B cell (primary cell): ENCODE measurements around the gene HRC. TPM values are rescaled to one million over a fixed set of nuclear protein-coding genes. Genes with fewer than 3 reads are reported as not detected.

ENCODE experiments used
- ATAC-seq: fragments of 200-7000 bp; cut with Tn5 transposase; one replicate; pipeline ENCODE4 v1.10.0; 2021; ENCODE audit warnings: low read depth, mild to moderate bottlenecking, moderate number of reproducible peaks, moderate library complexity
- CTCF ChIA-PET: fragments of 350-600 bp; sonication (Branson Sonifier 250); formaldehyde crosslinking; loops from one replicate; lab custom pipeline; 2021; ENCODE audit warnings: antibody characterized with exemption, inconsistent platforms; lab: Charles Lee
- POLR2A ChIA-PET: fragments of 350-600 bp; sonication (Branson Sonifier 250); formaldehyde crosslinking; loops from one replicate; lab custom pipeline; 2021; ENCODE audit warnings: antibody characterized with exemption; lab: Charles Lee
- DNase-seq: peaks from one replicate; pipeline ENCODE4 v3.0.0; 2013
- H2AFZ ChIP-seq: 2 replicates; pipeline ENCODE4 v1.6.1; 2012; ENCODE audit warnings: mild to moderate bottlenecking, low read depth, low read length; ENCODE audit not compliant: insufficient read depth, poor library complexity, severe bottlenecking
- H3K27ac ChIP-seq, 2 donors: 1 replicate in 1 of 2; 2 replicates in 1 of 2; pipeline ENCODE4 v1.5.1; 2012 to 2013; ENCODE audit warnings: low read length in 2 of 2, mild to moderate bottlenecking in 2 of 2, moderate library complexity in 1 of 2
- H3K27me3 ChIP-seq, 4 experiments: fragments of 200-600 bp in 1 of 4; sonication (generic) in 1 of 4; replicated peaks in 1 of 4; 1 replicate in 2 of 4; 2 replicates in 2 of 4; pipeline versions ENCODE4 v1.6.1 to v1.7.0; 2013 to 2016; ENCODE audit warnings: low read length in 3 of 4, mild to moderate bottlenecking in 2 of 4, mixed read lengths in 1 of 4, moderate library complexity in 1 of 4; ENCODE audit not compliant: insufficient read depth in 4 of 4, control insufficient read depth in 3 of 4; ENCODE audit errors: control extremely low read depth in 1 of 4
- H3K36me3 ChIP-seq, 2 experiments: replicated peaks in 1 of 2; 1 replicate in 1 of 2; 2 replicates in 1 of 2; pipeline versions ENCODE4 v1.6.1 to v1.7.1; 2013; ENCODE audit warnings: low read length in 1 of 2; ENCODE audit not compliant: insufficient read depth in 2 of 2, control insufficient read depth in 1 of 2; ENCODE audit errors: control extremely low read depth in 1 of 2, extremely low read depth in 1 of 2
- H3K4me1 ChIP-seq, 2 donors: fragments of 200-600 bp in 1 of 2; sonication (generic) in 1 of 2; 1 replicate in 1 of 2; 2 replicates in 1 of 2; pipeline versions ENCODE4 v1.5.1 to v1.6.1; 2013 to 2017; ENCODE audit warnings: low read length in 2 of 2; ENCODE audit not compliant: control insufficient read depth in 2 of 2, insufficient read depth in 2 of 2
- H3K4me2 ChIP-seq: replicated peaks from 2 replicates; pipeline ENCODE3; 2012; ENCODE audit warnings: mild to moderate bottlenecking, low read depth, low read length; ENCODE audit not compliant: poor library complexity, severe bottlenecking
- H3K4me3 ChIP-seq, 5 experiments: fragments of 200-600 bp in 1 of 5; sonication (generic) in 1 of 5; 1 replicate in 3 of 5; 2 replicates in 2 of 5; pipeline versions ENCODE4 v1.5.1 to v1.7.0; 2011 to 2016; ENCODE audit warnings: low read length in 4 of 5, mild to moderate bottlenecking in 4 of 5, low read depth in 2 of 5, control low read depth in 1 of 5, moderate library complexity in 1 of 5; ENCODE audit not compliant: insufficient read depth in 1 of 5; ENCODE audit errors: control extremely low read depth in 1 of 5, extremely low read depth in 1 of 5
- H3K79me2 ChIP-seq: fragments of 200-600 bp; sonication (generic); one replicate; pipeline ENCODE4 v1.6.0; 2016; ENCODE audit warnings: low read length; ENCODE audit not compliant: control insufficient read depth, insufficient read depth
- H3K9ac ChIP-seq: fragments of 200-600 bp; sonication (generic); 2 replicates; pipeline ENCODE4 v1.6.1; 2017; ENCODE audit warnings: mild to moderate bottlenecking, low read length, moderate library complexity
- H3K9me3 ChIP-seq, 3 donors: one replicate each; pipeline versions ENCODE4 v1.6.1 to v1.7.1; 2013; ENCODE audit warnings: low read length in 2 of 3; ENCODE audit not compliant: control insufficient read depth in 2 of 3, insufficient read depth in 1 of 3; ENCODE audit errors: control extremely low read depth in 1 of 3
- H4K20me1 ChIP-seq: 2 replicates; pipeline ENCODE4 v1.6.0; 2012; ENCODE audit warnings: mild to moderate bottlenecking, low read length; ENCODE audit not compliant: insufficient read depth, control insufficient read depth, poor library complexity, severe bottlenecking
- H3K27ac Mint-ChIP-seq: one replicate; pipeline ENCODE4 v1.8.0; 2021; ENCODE audit warnings: mixed read lengths
- H3K27me3 Mint-ChIP-seq: one replicate; pipeline ENCODE4 v1.8.0; 2021; ENCODE audit warnings: mixed read lengths
- H3K4me1 Mint-ChIP-seq: one replicate; pipeline ENCODE4 v1.8.0; 2021; ENCODE audit warnings: mixed read lengths
- H3K4me3 Mint-ChIP-seq: one replicate; pipeline ENCODE4 v1.8.0; 2021; ENCODE audit warnings: mixed read lengths
- H3K9me3 Mint-ChIP-seq: one replicate; pipeline ENCODE4 v1.8.0; 2022; ENCODE audit warnings: mixed read lengths; ENCODE audit not compliant: insufficient read depth
- EZH2 ChIP-seq: IDR thresholded peaks from 2 replicates; pipeline ENCODE4 v1.6.1; 2012; ENCODE audit warnings: borderline replicate concordance, low read depth, mild to moderate bottlenecking, moderate library complexity, low read length; ENCODE audit not compliant: insufficient read depth, poor library complexity, severe bottlenecking
- WGBS: methylation state at CpG from one replicate; pipeline ENCODE4 v1.1.5; 2013; ENCODE audit warnings: missing lambda C conversion rate; ENCODE audit not compliant: insufficient coverage; 5-methylcytosine and 5-hydroxymethylcytosine counted together
- intact Hi-C: fragments of 100-400 bp; cut with micrococcal nuclease; formaldehyde crosslinking; loops from one replicate; pipeline ENCODE4 v1.10.0; 2022
- polyA plus RNA-seq: library from polyadenylated mRNA; depleted of rRNA; stranded (reverse); fragments of >200 nt; gene quantifications from 2 replicates; pipeline ENCODE4 v1.2.3, GENCODE V29; 2012
- total RNA-seq, 2 donors: library from RNA; stranded (reverse); fragments of 120-200 nt in 1 of 2; gene quantifications; 1 replicate in 1 of 2; 2 replicates in 1 of 2; pipeline versions ENCODE4 v1.2.3 to v1.2.4, GENCODE V29; 2013 to 2022
- TF ChIP-seq, protein P1 (sequence below): fragments of 200-600 bp; IDR thresholded peaks from one replicate; pipeline ENCODE4 v1.8.0; 2022; ENCODE audit warnings: antibody characterized with exemption, mild to moderate bottlenecking

HRC gene
- total and polyA plus RNA-seq, 2 donors (not counting 1 experiment from before 2014, with no cell fraction given): not detected

- Mint-ChIP-seq H3K4me3 (no peak overlapping the region), H3K27ac (no peak overlapping the region), H3K27me3 (peaks cover 57% of the 10 kb centered on the region), H3K9me3 (no peaks in the 10 kb centered on the region), H3K4me1 (peaks cover 32% of the 10 kb centered on the region)
- no peak for TF ChIP-seq EZH2
- TF ChIP-seq, protein P1, sequence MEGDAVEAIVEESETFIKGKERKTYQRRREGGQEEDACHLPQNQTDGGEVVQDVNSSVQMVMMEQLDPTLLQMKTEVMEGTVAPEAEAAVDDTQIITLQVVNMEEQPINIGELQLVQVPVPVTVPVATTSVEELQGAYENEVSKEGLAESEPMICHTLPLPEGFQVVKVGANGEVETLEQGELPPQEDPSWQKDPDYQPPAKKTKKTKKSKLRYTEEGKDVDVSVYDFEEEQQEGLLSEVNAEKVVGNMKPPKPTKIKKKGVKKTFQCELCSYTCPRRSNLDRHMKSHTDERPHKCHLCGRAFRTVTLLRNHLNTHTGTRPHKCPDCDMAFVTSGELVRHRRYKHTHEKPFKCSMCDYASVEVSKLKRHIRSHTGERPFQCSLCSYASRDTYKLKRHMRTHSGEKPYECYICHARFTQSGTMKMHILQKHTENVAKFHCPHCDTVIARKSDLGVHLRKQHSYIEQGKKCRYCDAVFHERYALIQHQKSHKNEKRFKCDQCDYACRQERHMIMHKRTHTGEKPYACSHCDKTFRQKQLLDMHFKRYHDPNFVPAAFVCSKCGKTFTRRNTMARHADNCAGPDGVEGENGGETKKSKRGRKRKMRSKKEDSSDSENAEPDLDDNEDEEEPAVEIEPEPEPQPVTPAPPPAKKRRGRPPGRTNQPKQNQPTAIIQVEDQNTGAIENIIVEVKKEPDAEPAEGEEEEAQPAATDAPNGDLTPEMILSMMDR: peak; percentile 84
- Histone ChIP-seq H4K20me1 (no peaks in the 10 kb centered on the region), H3K79me2 (no peaks in the 10 kb centered on the region), H3K27me3 (peaks cover 0 to 75% (median 35%) of the 10 kb centered on the region in 4 experiments), H3K9me3 (peaks cover 0 to 45% (median 0%) of the 10 kb centered on the region in 3 donors), H2AFZ (peak overlapping the region; percentile 30), H3K4me3 (peak overlapping the region in 1 of 5 experiments; percentile 14), H3K4me2 (peak overlapping the region; percentile 63), H3K27ac (no peak overlapping the region), H3K36me3 (no peaks in the 10 kb centered on the region), H3K4me1 (peaks cover 40 to 43% of the 10 kb centered on the region in 2 donors), H3K9ac (no peak overlapping the region)
- POLR2A ChIA-PET: no interaction called here
- CTCF ChIA-PET: interaction anchor here (1.1 to 5.2 kb wide), 6 partner anchors 17 to 146 kb away, joined by 3 to 44 read pairs (median 4); partner anchors contain the start of gene LIN7B
- intact Hi-C loops: loop anchor here (1.0 to 10.0 kb wide), 4 partner anchors 17 to 59 kb away; partner anchors contain the start of gene LIN7B
- peak; percentile 80 for DNase-seq
- ATAC-seq: peak; percentile 48
- WGBS: 10% methylated on average over 22 of the region's 30 CpGs
Measured at GRCh38 chr19:49145573-49146407, 9.4 kb downstream of the HRC start.
